Measurements from ENCODE around the gene RFX1.
A peak's percentile ranks its signal among the peaks of the same experiment; 100 is the strongest.

The RFX1 gene

DNA sequence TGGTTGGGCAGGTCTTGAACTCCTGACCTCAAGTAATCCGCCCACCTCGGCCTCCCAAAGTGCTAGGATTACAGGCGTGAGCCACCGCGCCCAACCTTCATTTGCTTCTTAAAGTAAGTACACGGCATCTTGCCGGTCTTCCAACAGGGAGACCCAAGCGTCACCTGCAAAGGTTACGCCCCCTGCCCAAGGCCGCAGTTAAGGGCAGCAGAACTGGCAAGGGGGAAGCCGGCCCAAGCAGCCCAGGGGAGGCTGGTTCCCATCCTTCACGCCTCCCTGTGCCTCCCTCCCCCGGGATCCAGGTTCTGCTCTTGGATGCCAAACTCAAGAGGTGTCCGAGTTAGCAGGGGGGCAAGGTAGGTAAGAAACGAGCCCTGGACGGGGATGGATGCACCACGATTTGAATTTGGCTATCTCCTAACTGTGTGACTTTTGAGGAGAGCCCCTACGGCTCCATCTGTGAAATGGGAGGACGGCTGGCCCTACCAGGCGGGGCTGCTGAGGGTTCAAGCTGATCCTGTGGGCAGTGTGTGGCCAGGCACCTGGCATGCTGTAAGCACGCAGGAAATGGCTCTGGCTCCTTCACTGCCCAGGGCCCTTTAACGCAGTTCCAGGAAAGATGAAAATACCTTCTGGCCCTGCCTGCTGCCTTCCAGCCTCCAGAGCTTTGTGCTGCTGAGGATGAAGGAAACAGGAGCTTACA lies 9.0 kb downstream of the RFX1 start:
- Mint-ChIP-seq H3K4me3 (no peak overlapping the region), H3K27ac (no peak overlapping the region), H3K27me3 (no peaks in the 10 kb centered on the region), H3K36me3 (ENCODE audit: low read depth) (peaks cover 72% of the 10 kb centered on the region), H3K4me1 (ENCODE audit: low read depth) (peaks cover 46% of the 10 kb centered on the region), H3K9me3 (no peaks in the 10 kb centered on the region)
- intact Hi-C loops (cut with micrococcal nuclease), result no loop called here

DNA sequence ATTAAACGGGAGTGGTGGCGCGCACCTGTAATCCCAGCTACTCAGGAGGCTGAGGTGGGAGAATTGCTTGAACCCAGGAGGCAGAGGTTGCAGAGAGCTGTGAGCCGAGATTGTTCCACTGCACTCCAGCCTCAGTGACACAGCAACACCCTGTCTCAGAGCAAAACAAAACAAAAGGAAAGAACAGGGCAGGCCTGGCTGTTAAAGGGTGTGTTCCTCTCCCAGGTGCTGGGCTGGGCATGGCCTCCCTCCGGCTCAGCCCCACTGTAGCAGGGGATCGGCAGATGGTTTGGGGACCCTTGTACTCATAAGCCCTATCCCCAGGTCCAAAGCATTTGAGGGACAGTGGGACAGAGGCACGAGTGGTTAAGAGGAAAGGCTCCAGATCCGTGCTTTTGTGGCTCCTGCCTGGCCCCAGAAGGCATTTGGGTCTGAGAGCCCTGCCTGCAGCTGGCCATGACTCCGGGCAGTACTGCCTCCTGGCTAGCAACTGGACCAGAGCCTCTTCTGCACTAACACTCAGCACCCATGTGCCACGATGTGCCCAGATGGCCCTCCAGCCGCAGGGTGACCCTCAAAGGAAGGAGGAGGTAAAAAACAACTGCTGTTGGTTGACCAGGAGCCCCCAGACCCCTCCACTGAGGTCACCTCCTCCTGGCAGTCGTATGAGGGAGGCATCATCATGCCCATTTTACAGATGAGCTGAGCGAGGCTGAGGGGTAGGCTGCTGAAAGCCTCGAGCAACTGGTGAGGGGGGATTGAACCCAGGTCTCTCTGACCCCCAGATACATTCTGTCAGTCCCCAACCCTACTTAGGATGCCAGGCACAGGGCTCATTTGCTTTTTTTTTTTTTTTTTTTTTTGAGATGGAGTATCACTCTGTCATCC lies 10.0 kb downstream of the RFX1 start:
- no peak overlapping the region for H3K27ac Mint-ChIP-seq
- no peaks in the 10 kb centered on the region for H3K27me3 Mint-ChIP-seq
- peaks cover 38% of the 10 kb centered on the region for H3K4me1 Mint-ChIP-seq (ENCODE audit: low read depth)
- H3K36me3 Mint-ChIP-seq (ENCODE audit: low read depth), result peaks cover 79% of the 10 kb centered on the region
- intact Hi-C loops (cut with micrococcal nuclease), result no loop called here
- no peaks in the 10 kb centered on the region for H3K9me3 Mint-ChIP-seq
- no peak overlapping the region for H3K4me3 Mint-ChIP-seq

DNA sequence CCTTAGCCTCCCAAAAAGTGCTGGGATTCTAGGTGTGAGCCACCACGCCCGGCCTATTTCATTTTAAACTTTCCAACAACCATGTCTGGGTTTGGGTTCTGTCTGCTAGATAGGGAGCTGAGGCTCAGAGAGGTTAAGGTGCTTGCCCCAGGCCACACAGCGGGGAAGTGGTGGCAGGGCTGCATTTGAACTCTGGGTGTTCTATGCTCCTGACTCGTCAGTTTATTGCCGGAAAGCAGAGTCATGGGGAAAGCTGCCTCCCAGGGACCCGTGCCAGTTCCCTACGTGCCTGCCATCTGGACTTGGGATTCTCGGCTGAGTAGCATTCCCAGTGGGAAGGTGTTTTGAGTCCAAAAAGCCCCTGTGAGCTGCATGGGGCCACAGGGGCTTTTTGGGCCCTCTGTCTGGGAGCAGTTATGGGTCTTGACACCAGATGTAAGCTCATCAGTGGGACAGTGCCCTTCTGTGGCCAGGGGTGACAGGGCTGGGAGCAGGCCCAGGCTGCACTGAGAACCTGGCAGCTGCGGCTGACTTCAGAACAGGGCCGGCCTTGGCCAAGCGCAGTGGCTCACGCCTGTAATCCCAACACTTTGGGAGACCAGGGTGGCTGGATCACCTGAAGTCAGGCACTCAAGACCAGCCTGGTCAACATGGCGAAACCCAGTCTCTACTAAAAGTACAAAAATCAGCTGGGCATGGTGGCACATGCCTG lies 10.9 kb downstream of the RFX1 start:
- Mint-ChIP-seq H3K36me3 (ENCODE audit: low read depth) (peaks cover 79% of the 10 kb centered on the region), H3K4me3 (no peak overlapping the region), H3K27ac (peak overlapping the region; percentile 45), H3K27me3 (no peaks in the 10 kb centered on the region), H3K4me1 (ENCODE audit: low read depth) (peaks cover 35% of the 10 kb centered on the region), H3K9me3 (no peaks in the 10 kb centered on the region)
- intact Hi-C loops (cut with micrococcal nuclease), result no loop called here

DNA sequence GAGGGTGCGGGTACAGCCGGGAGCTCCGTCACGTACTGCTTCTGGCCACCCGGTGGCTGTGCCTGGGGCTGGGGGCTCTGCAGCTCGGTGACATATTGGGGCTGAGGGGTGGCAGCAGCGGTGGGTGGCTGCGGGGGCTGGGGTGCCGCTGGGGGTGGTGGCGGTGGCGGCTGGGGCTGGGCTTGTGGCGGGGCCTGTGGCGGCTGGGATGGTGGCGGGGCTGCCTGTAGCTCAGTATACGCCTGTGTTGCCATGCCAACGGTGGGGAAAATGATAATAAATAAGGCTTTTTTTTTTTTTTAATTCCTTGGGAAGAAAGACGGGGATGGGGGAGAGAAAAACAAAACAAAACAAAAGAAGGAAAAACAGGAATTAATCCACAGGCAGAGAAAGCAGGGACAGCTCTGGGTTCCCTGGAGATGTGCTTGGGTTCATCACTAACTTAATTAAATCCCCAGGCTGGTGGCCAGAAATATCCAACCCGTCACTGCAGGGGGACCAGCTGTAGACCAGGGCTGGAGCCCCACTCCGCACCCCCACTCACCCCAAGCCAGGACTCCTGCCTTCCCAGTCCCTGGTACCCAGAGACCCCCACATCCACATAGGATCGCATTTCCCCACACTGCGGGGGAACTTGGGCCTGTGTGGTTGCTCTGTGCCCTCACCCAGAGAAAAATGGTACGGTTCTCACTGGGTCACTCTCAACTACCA lies 12.4 kb downstream of the RFX1 start:
- no peaks in the 10 kb centered on the region for H3K27me3 Mint-ChIP-seq
- no peak overlapping the region for H3K27ac Mint-ChIP-seq
- peaks cover 48% of the 10 kb centered on the region for H3K4me1 Mint-ChIP-seq (ENCODE audit: low read depth)
- intact Hi-C loops (cut with micrococcal nuclease), result no loop called here
- no peaks in the 10 kb centered on the region for H3K9me3 Mint-ChIP-seq
- no peak overlapping the region for H3K4me3 Mint-ChIP-seq
- peaks cover 84% of the 10 kb centered on the region for H3K36me3 Mint-ChIP-seq (ENCODE audit: low read depth)

DNA sequence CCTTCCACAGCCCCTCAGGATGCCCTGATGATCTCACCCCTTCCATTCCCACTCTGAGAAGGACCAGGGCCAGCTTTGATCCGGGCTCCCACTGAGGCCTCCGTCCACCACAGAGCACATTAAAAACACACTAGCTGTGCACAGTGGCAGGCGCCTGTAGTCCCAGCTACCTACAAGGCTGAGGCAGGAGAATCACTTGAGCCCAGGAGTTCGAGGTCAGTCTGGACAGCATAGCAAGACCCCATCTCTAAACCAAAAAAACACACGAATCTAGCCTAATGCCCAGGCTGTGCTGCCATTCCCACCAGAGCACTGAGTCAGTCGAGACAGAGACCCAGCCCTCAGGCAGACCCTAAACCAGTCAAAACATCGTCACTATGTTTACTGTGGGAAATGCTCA lies 14.1 kb downstream of the RFX1 start:
- Mint-ChIP-seq H3K4me1 (ENCODE audit: low read depth) (peaks cover 48% of the 10 kb centered on the region), H3K9me3 (no peaks in the 10 kb centered on the region), H3K36me3 (ENCODE audit: low read depth) (peaks cover 73% of the 10 kb centered on the region), H3K27me3 (no peaks in the 10 kb centered on the region), H3K4me3 (no peak overlapping the region), H3K27ac (no peak overlapping the region)
- intact Hi-C loops (cut with micrococcal nuclease), result no loop called here

DNA sequence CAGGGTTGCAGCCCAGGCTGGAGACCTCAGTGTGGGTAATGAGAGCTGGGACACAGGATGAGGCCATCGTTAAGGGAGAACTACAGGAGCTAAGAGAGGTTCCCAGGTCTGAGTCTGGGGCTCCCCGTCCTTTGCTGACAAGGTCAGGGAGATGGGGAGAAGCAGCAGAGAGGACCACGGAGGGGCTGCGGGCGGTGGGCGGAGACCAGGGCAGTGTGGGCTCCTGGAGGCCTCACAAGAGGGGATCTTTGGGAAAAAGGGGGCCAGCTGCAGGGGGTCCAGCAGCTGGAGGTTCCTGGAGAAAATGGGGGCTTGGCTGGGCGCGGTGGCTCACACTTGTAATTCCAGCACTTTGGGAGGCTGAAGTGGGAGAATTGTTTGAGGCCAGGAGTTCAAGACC lies 16.0 kb downstream of the RFX1 start:
- Mint-ChIP-seq H3K4me3 (no peak overlapping the region), H3K27me3 (no peaks in the 10 kb centered on the region), H3K36me3 (ENCODE audit: low read depth) (peaks cover 64% of the 10 kb centered on the region), H3K27ac (peak overlapping the region; percentile 100), H3K4me1 (ENCODE audit: low read depth) (peaks cover 63% of the 10 kb centered on the region), H3K9me3 (no peaks in the 10 kb centered on the region)
- intact Hi-C loops (cut with micrococcal nuclease), result no loop called here

DNA sequence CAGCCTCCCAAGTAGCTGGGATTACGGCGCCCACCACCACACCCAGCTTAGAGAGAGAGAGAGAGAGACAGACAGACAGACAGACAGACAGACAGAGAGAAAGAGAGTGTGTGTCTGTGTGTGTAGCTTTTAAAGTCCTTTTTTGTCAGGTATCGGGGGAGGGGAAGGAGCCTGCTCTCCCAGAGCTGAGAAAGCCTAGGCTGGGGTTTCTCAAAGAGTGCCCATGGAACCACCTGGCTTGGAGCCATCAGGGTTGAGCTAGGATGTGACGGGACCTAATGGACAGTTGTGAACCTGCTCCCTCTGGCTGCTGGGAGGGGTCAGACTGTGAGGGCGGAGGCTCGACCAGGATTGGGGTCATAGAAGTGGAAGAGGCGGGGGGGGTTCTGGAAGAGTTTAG lies 16.6 kb downstream of the RFX1 start:
- intact Hi-C loops (cut with micrococcal nuclease), result loop anchor here (5.0 kb wide), 1 partner anchor 43 kb away; the partner anchor contains the start of gene IL27RA
- Mint-ChIP-seq H3K36me3 (ENCODE audit: low read depth) (peaks cover 60% of the 10 kb centered on the region), H3K27ac (peak overlapping the region; percentile 100), H3K27me3 (no peaks in the 10 kb centered on the region), H3K9me3 (no peaks in the 10 kb centered on the region), H3K4me1 (ENCODE audit: low read depth) (peaks cover 65% of the 10 kb centered on the region), H3K4me3 (no peak overlapping the region)

DNA sequence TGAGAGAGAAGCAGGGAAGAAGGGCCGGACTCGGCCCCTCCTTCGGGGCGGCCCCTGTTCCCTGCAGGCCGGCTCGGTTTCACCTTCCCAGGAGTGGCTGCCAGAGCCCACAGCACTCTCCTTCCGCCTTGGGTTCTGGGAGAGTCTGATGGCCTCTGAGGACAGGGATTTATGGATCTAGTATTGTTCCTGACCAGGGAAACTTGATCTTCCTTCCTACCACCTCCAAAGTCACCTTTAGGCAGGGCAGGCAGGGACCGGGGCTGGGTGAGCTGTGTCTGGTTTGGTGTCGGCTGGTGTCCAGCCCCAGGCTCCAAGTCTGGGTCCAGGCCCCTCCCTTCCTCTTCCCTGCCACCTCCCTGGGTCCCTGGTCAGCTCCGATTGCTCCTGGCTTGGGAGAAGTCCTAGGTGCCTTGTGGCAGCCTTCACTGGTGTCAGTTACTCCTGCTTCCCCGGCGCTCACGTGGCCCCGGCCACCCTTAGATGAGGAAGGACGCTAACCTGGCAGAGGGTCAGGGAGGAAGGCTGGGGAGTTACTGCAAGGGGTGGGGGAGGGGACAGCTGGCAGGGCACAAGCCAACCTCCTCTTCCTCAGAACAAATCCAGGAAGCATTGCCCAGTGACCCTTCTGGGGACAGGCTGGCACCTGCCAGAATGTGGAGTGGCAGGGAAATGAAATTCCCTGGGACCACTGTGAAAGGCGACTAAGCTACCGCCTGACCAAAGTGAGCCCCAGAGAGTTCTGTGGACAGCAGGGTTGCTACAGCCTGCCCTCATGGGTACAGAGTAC lies 18.8 kb downstream of the RFX1 start:
- H3K4me3 Mint-ChIP-seq, result peak overlapping the region; percentile 73
- peak overlapping the region; percentile 100 for H3K27ac Mint-ChIP-seq
- H3K9me3 Mint-ChIP-seq, result no peaks in the 10 kb centered on the region
- intact Hi-C loops (cut with micrococcal nuclease), result loop anchor here (2.0 to 5.0 kb wide), 2 partner anchors 18 to 45 kb away; partner anchors contain the start of gene IL27RA
- H3K27me3 Mint-ChIP-seq, result no peaks in the 10 kb centered on the region
- H3K4me1 Mint-ChIP-seq (ENCODE audit: low read depth), result peaks cover 68% of the 10 kb centered on the region
- H3K36me3 Mint-ChIP-seq (ENCODE audit: low read depth), result peaks cover 57% of the 10 kb centered on the region

DNA sequence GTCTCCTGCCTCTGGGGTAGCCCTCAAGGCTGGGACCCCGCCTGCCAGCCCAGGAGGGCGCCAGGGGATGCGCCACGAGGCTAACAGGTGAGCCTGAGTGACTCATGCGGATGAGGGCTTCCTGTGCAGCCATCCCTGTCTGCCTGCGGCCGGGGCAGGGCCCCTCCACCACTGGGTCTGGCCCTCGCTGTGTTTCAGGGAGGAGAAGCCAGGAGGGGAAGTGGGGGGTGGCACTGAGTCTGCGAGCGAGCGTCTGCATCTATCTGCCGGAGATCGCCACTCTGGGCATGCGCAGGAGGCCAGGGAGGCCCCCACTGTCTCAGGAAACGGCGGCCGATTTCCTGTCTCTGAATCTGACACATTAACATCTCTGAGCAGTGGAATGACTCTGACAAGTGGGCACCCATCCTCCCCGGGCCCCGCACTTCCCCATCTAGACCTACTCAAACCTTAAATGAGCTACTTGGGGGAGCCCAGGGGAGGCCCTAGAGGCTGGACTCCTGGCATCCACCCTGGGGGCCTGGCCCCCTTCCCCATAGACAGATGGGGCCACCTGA lies 19.7 kb downstream of the RFX1 start:
- peaks cover 57% of the 10 kb centered on the region for H3K36me3 Mint-ChIP-seq (ENCODE audit: low read depth)
- H3K4me1 Mint-ChIP-seq (ENCODE audit: low read depth), result peaks cover 76% of the 10 kb centered on the region
- no peaks in the 10 kb centered on the region for H3K27me3 Mint-ChIP-seq
- intact Hi-C loops (cut with micrococcal nuclease), result loop anchor here (2.0 to 5.0 kb wide), 2 partner anchors 18 to 46 kb away; partner anchors contain the start of gene IL27RA
- H3K27ac Mint-ChIP-seq, result peak overlapping the region; percentile 100
- no peaks in the 10 kb centered on the region for H3K9me3 Mint-ChIP-seq
- H3K4me3 Mint-ChIP-seq, result peak overlapping the region; percentile 73

DNA sequence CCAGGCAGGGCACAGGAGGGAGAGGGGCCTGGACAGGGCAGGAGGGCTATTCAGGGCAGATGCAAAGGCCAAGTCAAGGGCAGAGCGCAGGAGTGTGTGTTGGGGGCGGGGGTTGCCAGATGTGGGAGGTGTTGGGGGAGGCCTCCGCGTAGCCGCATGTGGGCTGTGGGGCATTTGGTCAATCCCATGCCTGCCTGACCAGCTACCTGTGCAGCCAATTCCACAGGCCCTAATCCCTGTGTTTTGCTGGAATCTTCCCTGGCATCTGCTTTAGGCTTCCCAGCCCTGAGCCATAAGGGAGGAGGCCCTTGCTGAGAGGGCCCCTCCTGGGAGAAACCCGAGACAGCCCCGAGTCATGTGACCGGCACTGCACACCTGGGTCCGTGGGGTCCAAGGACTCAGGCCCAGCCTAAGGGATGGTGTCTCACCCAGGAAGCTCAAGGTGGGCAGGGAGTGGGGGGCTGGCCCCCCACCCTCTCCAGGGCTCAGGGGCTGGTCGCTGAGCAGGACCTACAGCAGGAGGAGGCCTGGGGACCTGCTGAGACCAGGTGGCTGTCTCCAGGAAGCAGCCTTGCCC lies 20.3 kb downstream of the RFX1 start:
- peaks cover 77% of the 10 kb centered on the region for H3K4me1 Mint-ChIP-seq (ENCODE audit: low read depth)
- H3K36me3 Mint-ChIP-seq (ENCODE audit: low read depth), result peaks cover 55% of the 10 kb centered on the region
- no peaks in the 10 kb centered on the region for H3K9me3 Mint-ChIP-seq
- H3K4me3 Mint-ChIP-seq, result peak overlapping the region; percentile 61
- intact Hi-C loops (cut with micrococcal nuclease), result loop anchor here (2.0 to 5.0 kb wide), 2 partner anchors 19 to 46 kb away; partner anchors contain the start of gene IL27RA
- H3K27me3 Mint-ChIP-seq, result no peaks in the 10 kb centered on the region
- peak overlapping the region; percentile 100 for H3K27ac Mint-ChIP-seq

DNA sequence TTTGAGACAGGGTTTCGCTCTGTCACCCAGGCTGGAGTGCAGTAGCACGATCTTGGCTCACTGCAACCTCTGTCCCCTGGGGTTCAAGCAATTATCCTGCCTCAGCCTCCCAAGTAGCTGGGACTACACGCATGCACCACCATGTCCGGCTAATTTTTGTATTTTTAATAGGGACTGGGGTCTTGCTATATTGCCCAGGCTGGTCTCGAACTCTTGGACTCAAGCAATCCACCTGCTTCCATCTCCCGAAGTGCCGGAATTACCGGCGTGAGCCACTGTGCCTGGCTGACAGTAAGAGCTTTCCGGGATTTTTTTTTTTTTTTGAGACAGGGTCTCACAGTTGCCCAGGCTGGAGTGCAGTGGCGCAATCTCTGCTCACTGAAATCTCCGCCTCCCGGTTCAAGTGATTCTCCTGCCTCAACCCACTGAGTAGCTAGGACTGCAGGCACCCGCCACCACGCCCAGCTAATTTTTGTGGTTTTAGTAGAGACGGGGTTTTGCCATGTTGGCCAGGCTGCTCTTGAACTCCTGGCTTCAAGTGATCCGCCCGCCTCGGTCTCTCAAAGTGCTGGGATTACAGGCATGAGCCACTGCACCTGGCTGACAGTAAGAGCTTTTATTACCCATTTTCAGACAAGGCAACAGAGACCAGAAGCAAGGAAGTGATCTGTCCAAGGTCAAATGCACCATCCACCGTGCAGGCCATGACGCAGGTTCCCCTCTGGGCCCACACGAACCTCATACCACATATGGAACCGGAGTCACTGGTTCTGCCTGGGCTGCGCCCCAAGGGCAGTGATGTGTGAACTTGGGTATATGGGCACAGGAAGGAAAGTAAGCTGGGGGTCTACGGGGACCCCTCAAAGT lies 21.0 kb downstream of the RFX1 start:
- H3K4me1 Mint-ChIP-seq (ENCODE audit: low read depth), result peaks cover 80% of the 10 kb centered on the region
- H3K36me3 Mint-ChIP-seq (ENCODE audit: low read depth), result peaks cover 55% of the 10 kb centered on the region
- intact Hi-C loops (cut with micrococcal nuclease), result loop anchor here (5.0 kb wide), 1 partner anchor 47 kb away; the partner anchor contains the start of gene IL27RA
- peak overlapping the region; percentile 61 for H3K4me3 Mint-ChIP-seq
- H3K9me3 Mint-ChIP-seq, result no peaks in the 10 kb centered on the region
- H3K27ac Mint-ChIP-seq, result peak overlapping the region; percentile 100
- H3K27me3 Mint-ChIP-seq, result no peaks in the 10 kb centered on the region

Measured in dendritic cell treated with granulocyte-macrophage colony-stimulating factor and Interleukin-4, amounts not matched to agents 40 ng/mL and 50 ng/mL, for 4 days (primary cell).